PC-3 (cell line): ENCODE results near the gene FAM124A.

Experiments
- EZH2 ChIP-seq: fragments of 300-600 bp; sonication (generic); IDR thresholded peaks from one replicate; pipeline ENCODE4 v1.6.1; 2017; ENCODE audit warnings: antibody characterized with exemption, mild to moderate bottlenecking, low read length; ENCODE audit not compliant: unreplicated experiment
- EZH2phosphoT487 ChIP-seq: fragments of 300-600 bp; sonication (generic); IDR thresholded peaks from 2 replicates; pipeline ENCODE4 v1.6.1; 2018; ENCODE audit warnings: mild to moderate bottlenecking, antibody characterized with exemption, low read length, borderline replicate concordance
- TF ChIP-seq, protein P1 (sequence below): fragments of 300-600 bp; sonication (generic); conservative IDR thresholded peaks from 2 replicates; pipeline ENCODE4 v1.5.1; 2017; ENCODE audit warnings: antibody characterized with exemption, low read depth, mild to moderate bottlenecking, low read length

DNA sequence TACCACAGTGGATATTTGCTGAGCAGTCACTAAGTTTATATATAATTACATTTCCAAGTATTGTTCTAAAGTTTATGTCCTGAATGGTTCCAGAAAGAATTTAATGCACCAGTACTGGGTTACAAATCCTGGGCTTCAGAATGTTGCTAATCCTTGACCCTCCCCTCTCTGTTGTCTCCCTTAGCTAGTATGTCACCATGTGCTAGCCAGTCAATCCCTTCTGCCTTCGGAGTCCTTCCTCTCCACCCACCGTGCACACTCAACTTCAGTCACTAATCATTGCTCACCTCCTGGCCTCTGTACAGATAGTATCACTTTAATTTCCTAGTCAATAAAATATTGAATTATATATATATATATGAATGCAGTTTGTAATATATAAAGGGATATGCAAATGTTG lies 7.5 kb downstream of the FAM124A start:
- TF ChIP-seq, protein P1, sequence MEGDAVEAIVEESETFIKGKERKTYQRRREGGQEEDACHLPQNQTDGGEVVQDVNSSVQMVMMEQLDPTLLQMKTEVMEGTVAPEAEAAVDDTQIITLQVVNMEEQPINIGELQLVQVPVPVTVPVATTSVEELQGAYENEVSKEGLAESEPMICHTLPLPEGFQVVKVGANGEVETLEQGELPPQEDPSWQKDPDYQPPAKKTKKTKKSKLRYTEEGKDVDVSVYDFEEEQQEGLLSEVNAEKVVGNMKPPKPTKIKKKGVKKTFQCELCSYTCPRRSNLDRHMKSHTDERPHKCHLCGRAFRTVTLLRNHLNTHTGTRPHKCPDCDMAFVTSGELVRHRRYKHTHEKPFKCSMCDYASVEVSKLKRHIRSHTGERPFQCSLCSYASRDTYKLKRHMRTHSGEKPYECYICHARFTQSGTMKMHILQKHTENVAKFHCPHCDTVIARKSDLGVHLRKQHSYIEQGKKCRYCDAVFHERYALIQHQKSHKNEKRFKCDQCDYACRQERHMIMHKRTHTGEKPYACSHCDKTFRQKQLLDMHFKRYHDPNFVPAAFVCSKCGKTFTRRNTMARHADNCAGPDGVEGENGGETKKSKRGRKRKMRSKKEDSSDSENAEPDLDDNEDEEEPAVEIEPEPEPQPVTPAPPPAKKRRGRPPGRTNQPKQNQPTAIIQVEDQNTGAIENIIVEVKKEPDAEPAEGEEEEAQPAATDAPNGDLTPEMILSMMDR: no peak
- no peak for TF ChIP-seq EZH2
- TF ChIP-seq EZH2phosphoT487: no peak
